Natural killer cell (primary cell): Measurements from ENCODE around the gene CABP7. TPM values are rescaled to one million over a fixed set of nuclear protein-coding genes. Genes with fewer than 3 reads are reported as not detected.

ENCODE experiments used
- ATAC-seq, 3 donors: fragments of 150-1000 bp in 2 of 3; fragments of 200-7000 bp in 1 of 3; cut with Tn5 transposase; 1 replicate in 1 of 3; 2 replicates in 2 of 3; pipeline ENCODE4 v1.10.0; 2021; ENCODE audit warnings: mild to moderate bottlenecking in 2 of 3, moderate library complexity in 2 of 3
- DNase-seq, 2 donors: peaks; one replicate each; pipeline versions ENCODE4 v3.0.0 to v3.0.0-alpha.2; 2013 to 2021; ENCODE audit warnings: mixed read lengths in 1 of 2
- H3K27ac ChIP-seq: one replicate; pipeline ENCODE4 v1.5.1; 2013; ENCODE audit warnings: mild to moderate bottlenecking, low read length
- H3K27me3 ChIP-seq: one replicate; pipeline ENCODE4 v1.6.1; 2013; ENCODE audit warnings: low read length; ENCODE audit not compliant: control insufficient read depth, insufficient read depth
- H3K36me3 ChIP-seq: one replicate; pipeline ENCODE4 v1.6.1; 2013; ENCODE audit warnings: low read length; ENCODE audit not compliant: control insufficient read depth, insufficient read depth
- H3K4me1 ChIP-seq: one replicate; pipeline ENCODE4 v1.6.1; 2013; ENCODE audit warnings: low read length; ENCODE audit not compliant: control insufficient read depth, insufficient read depth
- H3K4me3 ChIP-seq: one replicate; pipeline ENCODE4 v1.5.1; 2013; ENCODE audit warnings: low read length
- H3K9me3 ChIP-seq: one replicate; pipeline ENCODE4 v1.6.1; 2013; ENCODE audit warnings: low read length; ENCODE audit not compliant: control insufficient read depth, insufficient read depth
- H3K27ac Mint-ChIP-seq, 2 donors: one replicate each; pipeline ENCODE4 v1.8.0; 2022; ENCODE audit warnings: mild to moderate bottlenecking in 2 of 2, mixed read lengths in 2 of 2, moderate library complexity in 1 of 2
- H3K27me3 Mint-ChIP-seq, 2 donors: one replicate each; pipeline ENCODE4 v1.8.0; 2022; ENCODE audit warnings: low read depth in 2 of 2, mixed read lengths in 2 of 2
- H3K36me3 Mint-ChIP-seq: one replicate; pipeline ENCODE4 v1.8.0; 2022; ENCODE audit warnings: mixed read lengths
- H3K4me1 Mint-ChIP-seq, 2 donors: one replicate each; pipeline ENCODE4 v1.8.0; 2022; ENCODE audit warnings: mixed read lengths in 2 of 2
- H3K4me3 Mint-ChIP-seq: one replicate; pipeline ENCODE4 v1.8.0; 2022; ENCODE audit warnings: mild to moderate bottlenecking, moderate library complexity, mixed read lengths
- H3K9me3 Mint-ChIP-seq, 2 donors: one replicate each; pipeline ENCODE4 v1.8.0; 2022; ENCODE audit warnings: mixed read lengths in 2 of 2
- WGBS: methylation state at CpG from one replicate; pipeline ENCODE4 v1.1.7; 2013; ENCODE audit warnings: missing lambda C conversion rate; ENCODE audit not compliant: insufficient coverage; 5-methylcytosine and 5-hydroxymethylcytosine counted together
- intact Hi-C: fragments of 100-400 bp; cut with micrococcal nuclease; formaldehyde crosslinking; loops from one replicate; pipeline ENCODE4 v1.14.2; 2022
- total RNA-seq, 4 donors: library from RNA; stranded (reverse); fragments of 120-200 nt in 1 of 4; gene quantifications; one replicate each; pipeline versions ENCODE4 v1.2.3 to v1.2.4, GENCODE V29; 2013 to 2022
- TF ChIP-seq, protein P1 (sequence below): fragments of 200-600 bp; IDR thresholded peaks from one replicate; pipeline ENCODE4 v1.8.0; 2022; ENCODE audit warnings: antibody characterized with exemption

Gene CABP7
- total RNA-seq, 3 donors from 2014 or later (not counting 1 experiment from before 2014, with no cell fraction given): 0.35 to 0.93 (median 0.54) TPM

DNA sequence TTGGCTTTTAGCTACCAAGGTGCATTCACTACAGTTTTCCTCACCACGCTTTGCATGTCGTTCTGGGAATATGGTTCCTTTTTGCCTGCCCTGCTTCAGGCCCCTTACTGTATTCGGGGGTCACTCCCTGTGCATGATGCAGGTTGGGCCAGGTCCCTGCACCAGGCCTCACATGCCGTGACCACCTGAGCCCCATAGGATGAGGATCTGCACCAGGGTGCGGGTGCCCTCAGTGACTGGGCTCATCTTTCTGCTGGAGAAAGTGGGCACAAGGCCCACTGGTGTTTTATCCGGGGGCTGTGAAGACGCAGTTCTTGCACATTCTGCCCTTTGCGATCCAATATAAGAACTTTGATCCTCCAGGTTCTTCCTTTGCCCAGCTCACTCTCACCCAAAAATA is 45.7 kb upstream of the CABP7 start:
- Histone ChIP-seq H3K27ac (no peak overlapping the region), H3K9me3 (no peaks in the 10 kb centered on the region), H3K27me3 (no peaks in the 10 kb centered on the region), H3K36me3 (peaks cover 78% of the 10 kb centered on the region), H3K4me1 (no peaks in the 10 kb centered on the region), H3K4me3 (no peak overlapping the region)
- no peak for ATAC-seq
- no peak overlapping the region for H3K4me3 Mint-ChIP-seq
- 99% methylated on average over 8 of the region's 8 CpGs for WGBS
- no peak for DNase-seq
- TF ChIP-seq, protein P1, sequence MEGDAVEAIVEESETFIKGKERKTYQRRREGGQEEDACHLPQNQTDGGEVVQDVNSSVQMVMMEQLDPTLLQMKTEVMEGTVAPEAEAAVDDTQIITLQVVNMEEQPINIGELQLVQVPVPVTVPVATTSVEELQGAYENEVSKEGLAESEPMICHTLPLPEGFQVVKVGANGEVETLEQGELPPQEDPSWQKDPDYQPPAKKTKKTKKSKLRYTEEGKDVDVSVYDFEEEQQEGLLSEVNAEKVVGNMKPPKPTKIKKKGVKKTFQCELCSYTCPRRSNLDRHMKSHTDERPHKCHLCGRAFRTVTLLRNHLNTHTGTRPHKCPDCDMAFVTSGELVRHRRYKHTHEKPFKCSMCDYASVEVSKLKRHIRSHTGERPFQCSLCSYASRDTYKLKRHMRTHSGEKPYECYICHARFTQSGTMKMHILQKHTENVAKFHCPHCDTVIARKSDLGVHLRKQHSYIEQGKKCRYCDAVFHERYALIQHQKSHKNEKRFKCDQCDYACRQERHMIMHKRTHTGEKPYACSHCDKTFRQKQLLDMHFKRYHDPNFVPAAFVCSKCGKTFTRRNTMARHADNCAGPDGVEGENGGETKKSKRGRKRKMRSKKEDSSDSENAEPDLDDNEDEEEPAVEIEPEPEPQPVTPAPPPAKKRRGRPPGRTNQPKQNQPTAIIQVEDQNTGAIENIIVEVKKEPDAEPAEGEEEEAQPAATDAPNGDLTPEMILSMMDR: no peak
- intact Hi-C loops: no loop called here
- no peaks in the 10 kb centered on the region for H3K27me3 Mint-ChIP-seq
- no peaks in the 10 kb centered on the region for H3K9me3 Mint-ChIP-seq
- H3K27ac Mint-ChIP-seq: no peak overlapping the region
- H3K4me1 Mint-ChIP-seq: no peaks in the 10 kb centered on the region
- H3K36me3 Mint-ChIP-seq: peaks cover 20% of the 10 kb centered on the region

DNA sequence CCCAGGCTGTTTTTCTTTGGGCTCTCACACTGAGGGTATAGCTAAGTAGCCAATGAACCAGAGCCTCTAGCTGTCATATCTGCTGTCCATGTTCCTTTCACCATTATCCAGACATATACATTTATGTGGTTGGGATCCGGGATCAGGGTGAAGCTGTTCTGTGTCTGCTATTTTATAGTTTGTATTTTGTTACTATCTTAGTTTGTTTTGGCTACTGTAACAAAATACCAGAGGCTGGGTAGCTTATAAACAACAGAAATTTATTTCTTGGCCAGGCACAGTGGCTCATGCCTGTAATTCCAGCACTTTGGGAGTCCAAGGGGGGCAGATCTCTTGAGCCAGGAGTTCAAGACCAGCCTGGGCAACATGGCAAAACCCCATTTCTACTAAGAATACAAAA is 40.5 kb upstream of the CABP7 start:
- no peaks in the 10 kb centered on the region for H3K9me3 Mint-ChIP-seq
- peaks cover 27% of the 10 kb centered on the region for H3K36me3 Mint-ChIP-seq
- H3K27me3 ChIP-seq: no peaks in the 10 kb centered on the region

DNA sequence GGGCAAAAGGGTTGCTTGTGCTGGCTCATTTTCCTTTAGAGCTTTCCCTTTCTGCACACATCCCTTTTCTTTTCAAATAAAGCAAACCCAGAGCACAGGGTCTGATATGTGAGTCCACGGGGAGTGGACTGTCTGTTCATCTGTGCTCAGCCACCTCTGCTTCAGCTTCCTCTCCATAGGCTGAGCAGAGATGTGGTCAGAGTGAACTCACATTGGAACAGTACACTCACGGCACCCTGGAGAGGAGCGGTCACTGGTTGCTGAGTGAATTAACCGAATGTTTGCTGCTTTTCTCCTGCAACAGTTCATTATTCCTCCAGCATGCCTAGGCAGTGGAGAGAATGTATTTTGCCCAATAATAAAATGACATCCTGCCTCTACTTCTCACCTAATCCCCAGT is 36.3 kb upstream of the CABP7 start:
- no peaks in the 10 kb centered on the region for H3K4me1 Mint-ChIP-seq
- WGBS: 98% methylated on average over 4 of the region's 4 CpGs
- no peaks in the 10 kb centered on the region for H3K4me1 ChIP-seq
- peaks cover 10% of the 10 kb centered on the region for H3K36me3 Mint-ChIP-seq
- TF ChIP-seq, protein P1: no peak
- peaks cover 57% of the 10 kb centered on the region for H3K36me3 ChIP-seq
- H3K4me3 Mint-ChIP-seq: no peak overlapping the region
- intact Hi-C loops: no loop called here
- no peaks in the 10 kb centered on the region for H3K27me3 ChIP-seq
- H3K27ac ChIP-seq: no peak overlapping the region
- ATAC-seq: no peak
- no peak overlapping the region for H3K27ac Mint-ChIP-seq
- no peaks in the 10 kb centered on the region for H3K27me3 Mint-ChIP-seq
- no peaks in the 10 kb centered on the region for H3K9me3 ChIP-seq
- H3K4me3 ChIP-seq: no peak overlapping the region
- no peak for DNase-seq
- no peaks in the 10 kb centered on the region for H3K9me3 Mint-ChIP-seq

More for the DNA sequence above, 40.5 kb upstream of the CABP7 start:
- Histone ChIP-seq H3K4me1 (no peaks in the 10 kb centered on the region), H3K9me3 (no peaks in the 10 kb centered on the region), H3K27ac (no peak overlapping the region), H3K4me3 (no peak overlapping the region), H3K36me3 (peaks cover 83% of the 10 kb centered on the region)
- ATAC-seq: no peak
- TF ChIP-seq, protein P1: no peak
- no peak for DNase-seq
- 100% methylated on average over 1 of the region's 1 CpG for WGBS
- Mint-ChIP-seq H3K27me3 (no peaks in the 10 kb centered on the region), H3K27ac (no peak overlapping the region), H3K4me1 (no peaks in the 10 kb centered on the region), H3K4me3 (no peak overlapping the region)
- intact Hi-C loops: no loop called here

DNA sequence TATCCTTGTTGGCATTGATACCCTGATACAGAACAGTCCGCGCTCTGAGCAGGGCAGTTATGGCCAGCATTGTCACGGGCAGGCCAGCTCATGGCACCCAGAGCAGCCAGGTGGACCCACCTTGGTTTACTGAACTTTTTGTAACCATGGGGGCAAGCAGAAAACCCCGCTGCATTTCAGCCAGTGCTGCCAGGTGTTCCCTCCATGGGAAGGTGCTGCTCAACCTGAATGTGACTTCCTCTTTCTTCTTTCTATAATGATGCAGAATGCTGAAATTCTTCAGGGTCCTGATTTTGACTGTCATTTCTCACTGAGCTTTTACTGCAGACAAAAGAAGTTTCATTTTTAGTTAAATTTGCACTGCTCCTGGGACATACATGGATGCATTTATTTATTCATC is 35.6 kb upstream of the CABP7 start:
- Mint-ChIP-seq H3K27ac (no peak overlapping the region), H3K4me1 (no peaks in the 10 kb centered on the region), H3K9me3 (no peaks in the 10 kb centered on the region), H3K4me3 (no peak overlapping the region), H3K27me3 (no peaks in the 10 kb centered on the region), H3K36me3 (peaks cover 10% of the 10 kb centered on the region)
- Histone ChIP-seq H3K4me1 (no peaks in the 10 kb centered on the region), H3K27ac (no peak overlapping the region), H3K4me3 (no peak overlapping the region), H3K9me3 (no peaks in the 10 kb centered on the region), H3K36me3 (peaks cover 50% of the 10 kb centered on the region), H3K27me3 (no peaks in the 10 kb centered on the region)
- TF ChIP-seq, protein P1: no peak
- ATAC-seq: no peak
- 96% methylated on average over 4 of the region's 4 CpGs for WGBS
- DNase-seq: no peak
- intact Hi-C loops: no loop called here
